GM23338 (cell line): Measurements from ENCODE around the gene CSF2RB. TPM values are rescaled to one million over a fixed set of nuclear protein-coding genes. Genes with fewer than 3 reads are reported as not detected.

Experiments used
- ATAC-seq: fragments of 200-7000 bp; cut with Tn5 transposase; 3 replicates; pipeline ENCODE4 v1.9.1; 2020
- DNase-seq: peaks from one replicate; pipeline ENCODE4 v3.0.0-alpha.2; 2015; ENCODE audit warnings: low spot score
- H2AFZ ChIP-seq: fragments of 200-600 bp; sonication (generic); 2 replicates; pipeline ENCODE4 v1.8.0; 2016; ENCODE audit warnings: antibody characterized with exemption, mild to moderate bottlenecking, moderate library complexity
- H3F3A ChIP-seq: fragments of 200-600 bp; sonication (generic); replicated peaks from 2 replicates; pipeline ENCODE4 v1.8.0; 2017; ENCODE audit warnings: antibody characterized with exemption, mixed run types, low read depth
- H3K27ac ChIP-seq: fragments of 200-600 bp; sonication (generic); 2 replicates; pipeline ENCODE4 v1.6.1; 2016; ENCODE audit warnings: low read depth
- H3K27me3 ChIP-seq: fragments of 200-600 bp; sonication (generic); 2 replicates; pipeline ENCODE4 v1.8.0; 2016; ENCODE audit warnings: mild to moderate bottlenecking, mixed run types, moderate library complexity; ENCODE audit not compliant: insufficient read depth
- H3K36me3 ChIP-seq: fragments of 200-600 bp; sonication (generic); 2 replicates; pipeline ENCODE4 v1.8.0; 2016; ENCODE audit warnings: mild to moderate bottlenecking; ENCODE audit not compliant: insufficient read depth
- H3K4me1 ChIP-seq: fragments of 200-600 bp; sonication (generic); 2 replicates; pipeline ENCODE4 v1.8.0; 2016; ENCODE audit warnings: mild to moderate bottlenecking, moderate library complexity; ENCODE audit not compliant: insufficient read depth
- H3K4me2 ChIP-seq: fragments of 200-600 bp; sonication (generic); 2 replicates; pipeline ENCODE4 v1.7.1; 2017; ENCODE audit warnings: mixed run types
- H3K4me3 ChIP-seq: fragments of 200-600 bp; sonication (generic); 2 replicates; pipeline ENCODE4 v1.6.1; 2016; ENCODE audit warnings: mixed run types
- H3K79me2 ChIP-seq: fragments of 200-600 bp; sonication (generic); replicated peaks from 2 replicates; pipeline ENCODE4 v1.8.0; 2017; ENCODE audit warnings: mild to moderate bottlenecking; ENCODE audit not compliant: insufficient read depth
- H3K9me2 ChIP-seq: fragments of 200-600 bp; sonication (generic); 2 replicates; pipeline ENCODE4 v1.8.0; 2017; ENCODE audit not compliant: insufficient read depth
- H4K20me1 ChIP-seq: fragments of 200-600 bp; sonication (generic); replicated peaks from 2 replicates; pipeline ENCODE4 v1.8.0; 2017; ENCODE audit warnings: mild to moderate bottlenecking; ENCODE audit not compliant: insufficient read depth
- H3K27ac Mint-ChIP-seq: 2 replicates; pipeline ENCODE4 v1.8.0; 2020; ENCODE audit warnings: inconsistent platforms, mild to moderate bottlenecking, moderate library complexity, mixed read lengths
- H3K27me3 Mint-ChIP-seq: 3 replicates; pipeline ENCODE4 v1.8.0; 2022; ENCODE audit warnings: low read depth, mild to moderate bottlenecking, moderate library complexity, mixed read lengths, inconsistent platforms; ENCODE audit not compliant: insufficient read depth, poor library complexity
- H3K36me3 Mint-ChIP-seq: 3 replicates; pipeline ENCODE4 v1.8.0; 2021; ENCODE audit warnings: low read depth, mild to moderate bottlenecking, inconsistent platforms, moderate library complexity, mixed read lengths
- H3K4me1 Mint-ChIP-seq: 3 replicates; pipeline ENCODE4 v1.8.0; 2020; ENCODE audit warnings: mild to moderate bottlenecking, inconsistent platforms, mixed read lengths
- H3K4me3 Mint-ChIP-seq: 3 replicates; pipeline ENCODE4 v1.8.0; 2021; ENCODE audit warnings: moderate library complexity, mild to moderate bottlenecking, inconsistent platforms, mixed read lengths
- H3K9me3 Mint-ChIP-seq: 3 replicates; pipeline ENCODE4 v1.8.0; 2020; ENCODE audit warnings: moderate library complexity, mild to moderate bottlenecking, inconsistent platforms, mixed read lengths
- EZH2 ChIP-seq: fragments of 200-600 bp; sonication (generic); IDR thresholded peaks from one replicate; pipeline ENCODE4 v1.8.0; 2017; ENCODE audit warnings: antibody characterized with exemption, mild to moderate bottlenecking, low read depth; ENCODE audit not compliant: unreplicated experiment
- JUNB ChIP-seq: IDR thresholded peaks from one replicate; pipeline ENCODE4 v1.6.1; 2016; ENCODE audit warnings: antibody characterized with exemption; ENCODE audit not compliant: unreplicated experiment
- NANOG ChIP-seq: IDR thresholded peaks from 2 replicates; pipeline ENCODE4 v1.6.1; 2016; ENCODE audit warnings: antibody characterized with exemption, borderline replicate concordance
- STAT1 ChIP-seq: IDR thresholded peaks from one replicate; pipeline ENCODE4 v1.6.1; 2016; ENCODE audit warnings: antibody characterized with exemption; ENCODE audit not compliant: unreplicated experiment
- ZNF114 ChIP-seq: fragments of 250-450 bp; sonication (Bioruptor Pico); IDR thresholded peaks from 2 replicates; pipeline ENCODE4 v1.5.0; 2020; ENCODE audit warnings: mild to moderate bottlenecking, moderate library complexity
- ZNF331 ChIP-seq: fragments of 250-450 bp; sonication (Bioruptor Pico); IDR thresholded peaks from 2 replicates; pipeline ENCODE4 v1.5.0; 2020; ENCODE audit warnings: low read depth, mild to moderate bottlenecking, moderate library complexity
- polyA plus RNA-seq: library from polyadenylated mRNA; unstranded; fragments of >200 nt; fragmentation: Nextera tagmentation; extraction: Ambion mirVana; gene quantifications from 2 replicates; pipeline ENCODE4 v1.2.1, GENCODE V29; 2016
- total RNA-seq: library from RNA; depleted of rRNA; stranded (reverse); fragments of >200 nt; shearing (Covaris generic); gene quantifications from 2 replicates; pipeline ENCODE4 v1.2.3, GENCODE V29; 2014
- TF ChIP-seq, protein P1 (sequence below): IDR thresholded peaks from 2 replicates; pipeline ENCODE4 v1.6.1; 2016; ENCODE audit warnings: antibody characterized with exemption
- TF ChIP-seq, protein P2 (sequence below), 2 experiments: fragments of 200-600 bp in 1 of 2; sonication (generic) in 1 of 2; conservative IDR thresholded peaks; 2 replicates each; pipeline versions ENCODE4 v1.5.1 to v1.6.1; 2016 to 2017; ENCODE audit warnings: antibody characterized with exemption in 2 of 2, low read depth in 2 of 2, mild to moderate bottlenecking in 2 of 2, moderate library complexity in 1 of 2
- TF ChIP-seq, protein P3 (sequence below): IDR thresholded peaks from one replicate; pipeline ENCODE4 v1.6.1; 2018; ENCODE audit warnings: antibody characterized with exemption; ENCODE audit not compliant: unreplicated experiment
- TF ChIP-seq, protein P4 (sequence below): fragments of 250-450 bp; sonication (Bioruptor Pico); IDR thresholded peaks from 2 replicates; pipeline ENCODE4 v1.5.0; 2020; ENCODE audit warnings: mild to moderate bottlenecking, moderate library complexity

Gene CSF2RB
- total and polyA plus RNA-seq, 2 experiments from 2014 or later: not detected

DNA sequence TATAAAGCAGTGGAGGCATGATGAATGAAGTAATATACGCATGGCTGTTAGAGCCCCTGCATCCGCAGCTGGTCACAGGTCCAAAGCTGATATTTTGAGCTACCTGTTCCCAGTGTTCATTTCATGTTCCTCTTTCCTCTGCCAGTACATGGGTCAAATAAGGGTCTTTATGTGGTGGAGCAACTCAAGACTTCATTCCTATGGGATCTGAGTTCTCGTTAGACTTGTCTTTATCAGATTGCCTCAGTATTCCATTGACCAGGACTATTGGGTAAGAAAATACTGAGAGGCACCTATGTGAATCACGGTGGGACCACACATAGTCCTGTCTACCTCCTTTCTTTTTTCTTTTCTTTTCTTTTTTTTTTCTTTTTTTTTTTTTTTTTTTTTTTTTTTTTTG lies 27.4 kb upstream of the CSF2RB start (continued):
- TF ChIP-seq, protein P1, sequence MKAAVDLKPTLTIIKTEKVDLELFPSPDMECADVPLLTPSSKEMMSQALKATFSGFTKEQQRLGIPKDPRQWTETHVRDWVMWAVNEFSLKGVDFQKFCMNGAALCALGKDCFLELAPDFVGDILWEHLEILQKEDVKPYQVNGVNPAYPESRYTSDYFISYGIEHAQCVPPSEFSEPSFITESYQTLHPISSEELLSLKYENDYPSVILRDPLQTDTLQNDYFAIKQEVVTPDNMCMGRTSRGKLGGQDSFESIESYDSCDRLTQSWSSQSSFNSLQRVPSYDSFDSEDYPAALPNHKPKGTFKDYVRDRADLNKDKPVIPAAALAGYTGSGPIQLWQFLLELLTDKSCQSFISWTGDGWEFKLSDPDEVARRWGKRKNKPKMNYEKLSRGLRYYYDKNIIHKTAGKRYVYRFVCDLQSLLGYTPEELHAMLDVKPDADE: no peak
- TF ChIP-seq EZH2 (no peak), ZNF331 (CRISPR knock-in tag) (no peak), NANOG (no peak)
- TF ChIP-seq, protein P2, sequence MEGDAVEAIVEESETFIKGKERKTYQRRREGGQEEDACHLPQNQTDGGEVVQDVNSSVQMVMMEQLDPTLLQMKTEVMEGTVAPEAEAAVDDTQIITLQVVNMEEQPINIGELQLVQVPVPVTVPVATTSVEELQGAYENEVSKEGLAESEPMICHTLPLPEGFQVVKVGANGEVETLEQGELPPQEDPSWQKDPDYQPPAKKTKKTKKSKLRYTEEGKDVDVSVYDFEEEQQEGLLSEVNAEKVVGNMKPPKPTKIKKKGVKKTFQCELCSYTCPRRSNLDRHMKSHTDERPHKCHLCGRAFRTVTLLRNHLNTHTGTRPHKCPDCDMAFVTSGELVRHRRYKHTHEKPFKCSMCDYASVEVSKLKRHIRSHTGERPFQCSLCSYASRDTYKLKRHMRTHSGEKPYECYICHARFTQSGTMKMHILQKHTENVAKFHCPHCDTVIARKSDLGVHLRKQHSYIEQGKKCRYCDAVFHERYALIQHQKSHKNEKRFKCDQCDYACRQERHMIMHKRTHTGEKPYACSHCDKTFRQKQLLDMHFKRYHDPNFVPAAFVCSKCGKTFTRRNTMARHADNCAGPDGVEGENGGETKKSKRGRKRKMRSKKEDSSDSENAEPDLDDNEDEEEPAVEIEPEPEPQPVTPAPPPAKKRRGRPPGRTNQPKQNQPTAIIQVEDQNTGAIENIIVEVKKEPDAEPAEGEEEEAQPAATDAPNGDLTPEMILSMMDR (conservative IDR thresholded peaks at IDR 0.05; ENCODE audit: low read depth in 2 of 2): no peak
- TF ChIP-seq, protein P3, sequence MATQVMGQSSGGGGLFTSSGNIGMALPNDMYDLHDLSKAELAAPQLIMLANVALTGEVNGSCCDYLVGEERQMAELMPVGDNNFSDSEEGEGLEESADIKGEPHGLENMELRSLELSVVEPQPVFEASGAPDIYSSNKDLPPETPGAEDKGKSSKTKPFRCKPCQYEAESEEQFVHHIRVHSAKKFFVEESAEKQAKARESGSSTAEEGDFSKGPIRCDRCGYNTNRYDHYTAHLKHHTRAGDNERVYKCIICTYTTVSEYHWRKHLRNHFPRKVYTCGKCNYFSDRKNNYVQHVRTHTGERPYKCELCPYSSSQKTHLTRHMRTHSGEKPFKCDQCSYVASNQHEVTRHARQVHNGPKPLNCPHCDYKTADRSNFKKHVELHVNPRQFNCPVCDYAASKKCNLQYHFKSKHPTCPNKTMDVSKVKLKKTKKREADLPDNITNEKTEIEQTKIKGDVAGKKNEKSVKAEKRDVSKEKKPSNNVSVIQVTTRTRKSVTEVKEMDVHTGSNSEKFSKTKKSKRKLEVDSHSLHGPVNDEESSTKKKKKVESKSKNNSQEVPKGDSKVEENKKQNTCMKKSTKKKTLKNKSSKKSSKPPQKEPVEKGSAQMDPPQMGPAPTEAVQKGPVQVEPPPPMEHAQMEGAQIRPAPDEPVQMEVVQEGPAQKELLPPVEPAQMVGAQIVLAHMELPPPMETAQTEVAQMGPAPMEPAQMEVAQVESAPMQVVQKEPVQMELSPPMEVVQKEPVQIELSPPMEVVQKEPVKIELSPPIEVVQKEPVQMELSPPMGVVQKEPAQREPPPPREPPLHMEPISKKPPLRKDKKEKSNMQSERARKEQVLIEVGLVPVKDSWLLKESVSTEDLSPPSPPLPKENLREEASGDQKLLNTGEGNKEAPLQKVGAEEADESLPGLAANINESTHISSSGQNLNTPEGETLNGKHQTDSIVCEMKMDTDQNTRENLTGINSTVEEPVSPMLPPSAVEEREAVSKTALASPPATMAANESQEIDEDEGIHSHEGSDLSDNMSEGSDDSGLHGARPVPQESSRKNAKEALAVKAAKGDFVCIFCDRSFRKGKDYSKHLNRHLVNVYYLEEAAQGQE: no peak

DNA sequence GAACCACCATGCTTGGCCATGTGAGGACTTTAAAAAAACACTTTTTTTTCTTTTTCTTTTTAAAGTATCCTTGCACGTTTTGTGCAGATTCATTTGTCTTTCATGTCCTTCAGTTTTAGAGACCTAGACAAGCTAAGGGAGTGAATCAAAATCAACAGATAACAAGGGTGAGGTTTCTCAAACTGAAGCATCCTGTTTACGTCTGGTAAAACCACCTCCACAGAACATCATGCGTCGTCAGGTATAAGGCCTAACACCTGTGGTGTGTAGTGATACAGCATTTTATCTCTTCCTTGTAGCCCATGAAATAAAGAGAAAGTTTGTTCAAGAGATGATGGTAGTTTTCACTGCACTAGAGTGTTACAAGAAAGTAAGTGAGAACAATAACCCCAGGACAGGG lies 26.3 kb upstream of the CSF2RB start:
- Mint-ChIP-seq H3K27ac (no peak overlapping the region), H3K27me3 (peaks cover 2% of the 10 kb centered on the region), H3K4me1 (peaks cover 8% of the 10 kb centered on the region; the same call in 2 of the 3 replicates), H3K36me3 (no peaks in the 10 kb centered on the region), H3K9me3 (no peaks in the 10 kb centered on the region; the same call in 2 of the 3 replicates), H3K4me3 (no peak overlapping the region)
- DNase-seq (no peak), ATAC-seq (no peak)
- no peaks in the 10 kb centered on the region for H4K20me1 ChIP-seq
- H3F3A ChIP-seq: no peaks in the 10 kb centered on the region
- H2AFZ ChIP-seq: 0 out of 2 replicates have a peak overlapping the region, but pooled peaks have one; percentile 32
- H3K27ac ChIP-seq: no peak overlapping the region
- H3K4me2 ChIP-seq: no peak overlapping the region
- H3K4me1 ChIP-seq: peaks cover 6% of the 10 kb centered on the region
- H3K79me2 ChIP-seq: no peaks in the 10 kb centered on the region
- no peaks in the 10 kb centered on the region for H3K36me3 ChIP-seq
- H3K9me2 ChIP-seq: no peaks in the 10 kb centered on the region
- no peak overlapping the region for H3K4me3 ChIP-seq
- H3K27me3 ChIP-seq: no peaks in the 10 kb centered on the region
- TF ChIP-seq ZNF114 (CRISPR knock-in tag) (no peak), STAT1 (no peak), JUNB (no peak)
- TF ChIP-seq, protein P1: no peak
- TF ChIP-seq, protein P4, sequence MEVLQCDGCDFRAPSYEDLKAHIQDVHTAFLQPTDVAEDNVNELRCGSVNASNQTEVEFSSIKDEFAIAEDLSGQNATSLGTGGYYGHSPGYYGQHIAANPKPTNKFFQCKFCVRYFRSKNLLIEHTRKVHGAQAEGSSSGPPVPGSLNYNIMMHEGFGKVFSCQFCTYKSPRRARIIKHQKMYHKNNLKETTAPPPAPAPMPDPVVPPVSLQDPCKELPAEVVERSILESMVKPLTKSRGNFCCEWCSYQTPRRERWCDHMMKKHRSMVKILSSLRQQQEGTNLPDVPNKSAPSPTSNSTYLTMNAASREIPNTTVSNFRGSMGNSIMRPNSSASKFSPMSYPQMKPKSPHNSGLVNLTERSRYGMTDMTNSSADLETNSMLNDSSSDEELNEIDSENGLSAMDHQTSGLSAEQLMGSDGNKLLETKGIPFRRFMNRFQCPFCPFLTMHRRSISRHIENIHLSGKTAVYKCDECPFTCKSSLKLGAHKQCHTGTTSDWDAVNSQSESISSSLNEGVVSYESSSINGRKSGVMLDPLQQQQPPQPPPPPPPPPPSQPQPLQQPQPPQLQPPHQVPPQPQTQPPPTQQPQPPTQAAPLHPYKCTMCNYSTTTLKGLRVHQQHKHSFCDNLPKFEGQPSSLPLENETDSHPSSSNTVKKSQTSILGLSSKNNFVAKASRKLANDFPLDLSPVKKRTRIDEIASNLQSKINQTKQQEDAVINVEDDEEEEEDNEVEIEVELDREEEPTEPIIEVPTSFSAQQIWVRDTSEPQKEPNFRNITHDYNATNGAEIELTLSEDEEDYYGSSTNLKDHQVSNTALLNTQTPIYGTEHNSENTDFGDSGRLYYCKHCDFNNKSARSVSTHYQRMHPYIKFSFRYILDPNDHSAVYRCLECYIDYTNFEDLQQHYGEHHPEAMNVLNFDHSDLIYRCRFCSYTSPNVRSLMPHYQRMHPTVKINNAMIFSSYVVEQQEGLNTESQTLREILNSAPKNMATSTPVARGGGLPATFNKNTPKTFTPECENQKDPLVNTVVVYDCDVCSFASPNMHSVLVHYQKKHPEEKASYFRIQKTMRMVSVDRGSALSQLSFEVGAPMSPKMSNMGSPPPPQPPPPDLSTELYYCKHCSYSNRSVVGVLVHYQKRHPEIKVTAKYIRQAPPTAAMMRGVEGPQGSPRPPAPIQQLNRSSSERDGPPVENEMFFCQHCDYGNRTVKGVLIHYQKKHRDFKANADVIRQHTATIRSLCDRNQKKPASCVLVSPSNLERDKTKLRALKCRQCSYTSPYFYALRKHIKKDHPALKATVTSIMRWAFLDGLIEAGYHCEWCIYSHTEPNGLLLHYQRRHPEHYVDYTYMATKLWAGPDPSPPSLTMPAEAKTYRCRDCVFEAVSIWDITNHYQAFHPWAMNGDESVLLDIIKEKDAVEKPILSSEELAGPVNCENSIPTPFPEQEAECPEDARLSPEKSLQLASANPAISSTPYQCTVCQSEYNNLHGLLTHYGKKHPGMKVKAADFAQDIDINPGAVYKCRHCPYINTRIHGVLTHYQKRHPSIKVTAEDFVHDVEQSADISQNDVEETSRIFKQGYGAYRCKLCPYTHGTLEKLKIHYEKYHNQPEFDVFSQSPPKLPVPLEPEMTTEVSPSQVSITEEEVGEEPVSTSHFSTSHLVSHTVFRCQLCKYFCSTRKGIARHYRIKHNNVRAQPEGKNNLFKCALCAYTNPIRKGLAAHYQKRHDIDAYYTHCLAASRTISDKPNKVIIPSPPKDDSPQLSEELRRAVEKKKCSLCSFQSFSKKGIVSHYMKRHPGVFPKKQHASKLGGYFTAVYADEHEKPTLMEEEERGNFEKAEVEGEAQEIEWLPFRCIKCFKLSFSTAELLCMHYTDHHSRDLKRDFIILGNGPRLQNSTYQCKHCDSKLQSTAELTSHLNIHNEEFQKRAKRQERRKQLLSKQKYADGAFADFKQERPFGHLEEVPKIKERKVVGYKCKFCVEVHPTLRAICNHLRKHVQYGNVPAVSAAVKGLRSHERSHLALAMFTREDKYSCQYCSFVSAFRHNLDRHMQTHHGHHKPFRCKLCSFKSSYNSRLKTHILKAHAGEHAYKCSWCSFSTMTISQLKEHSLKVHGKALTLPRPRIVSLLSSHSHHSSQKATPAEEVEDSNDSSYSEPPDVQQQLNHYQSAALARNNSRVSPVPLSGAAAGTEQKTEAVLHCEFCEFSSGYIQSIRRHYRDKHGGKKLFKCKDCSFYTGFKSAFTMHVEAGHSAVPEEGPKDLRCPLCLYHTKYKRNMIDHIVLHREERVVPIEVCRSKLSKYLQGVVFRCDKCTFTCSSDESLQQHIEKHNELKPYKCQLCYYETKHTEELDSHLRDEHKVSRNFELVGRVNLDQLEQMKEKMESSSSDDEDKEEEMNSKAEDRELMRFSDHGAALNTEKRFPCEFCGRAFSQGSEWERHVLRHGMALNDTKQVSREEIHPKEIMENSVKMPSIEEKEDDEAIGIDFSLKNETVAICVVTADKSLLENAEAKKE (CRISPR knock-in tag): no peak
